HG03139 (cell line): ENCODE measurements around the gene DCLK1.
"Not testable (repeated sequence)": the region's sequence is repeated elsewhere in the genome, so short reads cannot be mapped to it uniquely, and the experiment has no call there.

Experiments used
- ATAC-seq: cut with Tn5 transposase; IDR thresholded peaks from one replicate; pipeline ENCODE4 v1.9.1; 2021; ENCODE audit not compliant: unreplicated experiment

DCLK1 gene

DNA sequence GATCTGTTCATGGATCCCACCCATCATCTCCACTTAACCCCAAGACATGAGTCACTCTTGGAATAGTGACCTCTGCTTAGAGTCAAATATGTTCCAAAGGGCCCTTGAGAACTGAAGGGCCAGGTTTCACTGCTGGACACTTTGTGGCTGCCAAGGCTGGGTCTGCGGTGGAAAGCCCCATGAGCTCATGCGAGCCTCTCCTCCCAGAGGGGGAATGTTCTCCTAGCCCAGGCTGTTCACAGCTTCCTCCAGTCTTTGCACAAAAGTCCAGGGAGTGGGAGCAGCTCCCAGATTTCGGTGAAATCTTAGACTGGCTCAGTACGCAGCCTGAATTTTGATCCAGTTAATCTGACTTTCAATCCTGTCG lies 732 bp upstream of the DCLK1 start:
- ATAC-seq = no peak

DNA sequence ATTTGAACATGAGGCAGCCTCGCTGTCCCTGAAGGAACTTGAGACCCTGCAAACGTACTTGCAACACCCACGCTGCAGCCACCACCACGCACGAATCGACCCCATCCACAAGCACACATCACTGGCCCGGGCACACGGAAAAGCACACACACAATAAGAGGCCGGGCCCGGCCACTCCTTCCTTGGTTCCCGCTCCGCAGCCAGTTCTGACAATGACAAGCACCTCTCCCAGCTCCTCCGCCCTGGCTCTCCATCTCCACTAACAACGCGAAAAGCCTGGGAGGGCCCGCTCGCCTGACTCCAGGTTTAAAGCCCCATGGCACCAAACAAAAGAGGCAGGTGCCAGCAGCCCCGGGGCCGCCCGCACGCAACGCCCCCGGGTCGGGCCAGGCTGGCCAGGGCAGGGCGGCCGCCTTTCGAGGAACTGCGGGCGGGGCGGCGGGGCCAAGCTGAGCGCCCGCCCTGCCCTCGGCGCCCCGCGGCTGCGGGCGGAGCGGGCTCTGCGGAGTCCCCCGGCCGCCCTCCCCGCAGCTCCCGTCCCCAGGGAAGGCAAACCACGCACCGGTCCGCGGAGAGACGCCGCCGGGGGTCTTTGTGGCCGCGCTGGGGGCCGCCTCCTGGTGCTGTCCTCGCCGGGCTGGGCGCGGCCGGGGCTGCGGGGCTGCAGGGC lies 495 bp downstream of the DCLK1 start:
- ATAC-seq = no peak

DNA sequence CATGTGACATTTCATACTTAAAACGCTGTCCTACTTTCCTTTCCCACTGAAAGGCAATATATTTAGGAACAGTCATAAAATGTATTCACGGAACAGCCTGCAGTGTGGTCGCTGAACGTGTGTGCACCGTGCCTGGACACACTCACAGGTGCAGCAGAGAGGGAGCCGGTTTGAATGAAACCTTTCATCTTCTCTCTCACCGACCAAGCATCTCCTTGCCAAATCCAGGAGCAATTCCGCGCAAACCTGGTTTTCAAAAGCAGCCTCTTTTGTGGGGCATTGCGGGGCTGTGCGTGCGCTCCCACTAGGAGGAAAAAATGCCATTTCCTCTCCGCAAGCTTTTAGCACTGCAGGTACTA lies 1.0 kb downstream of the DCLK1 start:
- no peak for ATAC-seq

DNA sequence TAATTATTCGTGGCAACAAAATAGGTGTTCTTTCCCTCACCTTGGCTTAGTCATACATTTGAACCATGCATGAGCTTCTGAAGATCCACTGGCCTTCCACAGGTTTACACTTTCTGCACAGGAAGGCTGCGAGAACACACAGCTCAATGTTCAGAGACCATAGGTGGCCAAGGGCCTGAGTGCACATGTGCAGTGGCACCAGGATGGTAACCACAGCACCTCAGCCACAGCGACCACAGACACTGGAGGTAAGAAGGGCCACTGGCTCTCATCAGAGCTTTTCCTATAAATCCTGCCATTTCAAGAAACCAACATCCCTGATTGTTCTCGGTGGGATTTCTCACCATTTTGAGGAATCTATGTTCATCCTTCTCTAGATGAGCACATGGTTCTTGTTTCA lies 1.6 kb downstream of the DCLK1 start:
- ATAC-seq = no peak

DNA sequence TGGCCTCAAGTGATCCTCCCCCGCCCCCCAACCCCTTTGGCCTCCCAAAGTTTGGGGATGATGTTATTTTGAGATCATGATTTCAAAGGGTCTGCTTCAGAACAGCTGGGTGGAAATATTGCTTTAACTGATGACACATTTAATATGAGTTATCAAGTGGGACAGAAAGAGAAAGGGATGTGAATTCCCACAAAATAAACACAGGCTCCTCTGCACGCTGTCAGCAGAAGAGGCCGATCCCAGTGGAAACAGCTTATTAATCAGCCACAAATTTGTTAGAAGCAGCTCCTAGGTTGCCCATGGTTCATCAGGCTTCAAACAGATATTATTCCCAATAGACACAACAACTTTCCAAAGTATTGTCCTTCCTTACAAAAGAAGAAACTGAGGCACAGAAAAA lies 4.7 kb downstream of the DCLK1 start:
- ATAC-seq = no peak

DNA sequence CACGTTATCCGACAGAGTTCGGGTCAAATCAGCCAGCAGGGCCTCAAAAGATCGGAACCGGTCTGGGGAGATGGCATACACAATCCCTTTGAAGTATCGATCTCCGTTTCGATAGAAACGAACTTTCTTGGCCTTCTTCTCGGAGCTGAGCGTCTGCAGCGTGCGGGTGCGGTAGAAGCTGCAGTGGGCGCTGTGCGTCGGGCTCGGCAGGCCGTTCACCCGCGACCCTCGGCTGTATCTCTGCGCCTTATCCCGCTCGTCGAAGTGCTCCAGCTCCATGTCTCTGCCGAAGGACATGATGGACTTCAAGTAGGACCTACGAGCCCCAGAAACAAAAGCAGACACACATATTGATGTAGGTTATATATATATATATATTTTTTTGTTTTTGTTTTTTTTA lies 5.3 kb downstream of the DCLK1 start:
- ATAC-seq = no peak

- no peak for ATAC-seq
Observed at GRCh38 chr13:36124236-36124822, 6.9 kb downstream of the DCLK1 start.

DNA sequence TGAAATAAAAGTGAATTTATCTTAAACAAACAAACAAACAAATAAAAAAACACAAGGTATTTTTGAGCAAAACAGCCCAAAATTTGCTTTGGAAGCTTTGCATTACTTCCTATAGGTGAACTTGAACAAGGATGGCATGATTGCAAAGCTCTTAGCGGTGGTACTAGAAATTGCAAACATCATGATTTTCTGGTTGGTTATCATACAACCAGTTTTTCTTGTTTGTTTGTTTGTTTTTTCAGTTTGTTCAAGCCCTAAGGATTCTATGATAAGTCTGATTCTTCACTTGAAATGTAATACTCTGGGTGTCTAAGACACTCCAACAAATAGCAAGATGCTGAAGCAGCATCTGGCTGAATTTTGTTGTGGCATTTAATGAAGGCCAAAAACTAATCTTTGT lies 15.9 kb downstream of the DCLK1 start:
- ATAC-seq = no peak

- ATAC-seq = no peak
Observed at GRCh38 chr13:36114233-36114632, 16.9 kb downstream of the DCLK1 start.

GRCh38 chr13:36108954-36109353 lies 22.2 kb downstream of the DCLK1 start:
- no peak for ATAC-seq

DNA sequence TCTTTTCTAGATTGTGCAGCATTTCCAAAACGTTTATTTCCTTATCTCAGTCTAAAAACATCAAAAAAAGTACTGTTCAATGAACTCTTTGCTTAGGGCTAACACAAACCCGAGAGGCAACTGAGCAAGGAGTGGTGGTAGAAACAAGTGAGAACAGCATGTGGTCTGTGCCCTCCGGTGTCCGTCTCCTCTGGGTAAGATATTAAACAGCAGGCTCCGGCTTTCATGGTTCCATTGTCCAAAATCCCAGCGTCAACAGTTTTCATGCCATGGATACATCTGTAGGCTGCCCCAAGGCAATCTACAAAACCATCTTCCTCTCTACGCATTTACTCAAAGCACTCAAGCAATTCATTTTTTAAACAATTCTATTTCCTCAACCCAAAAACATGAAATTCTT lies 22.8 kb downstream of the DCLK1 start:
- ATAC-seq = no peak

- no peak for ATAC-seq
Observed at GRCh38 chr13:36107521-36107920, 23.7 kb downstream of the DCLK1 start.

- no peak for ATAC-seq
Observed at GRCh38 chr13:36105726-36106125, 25.5 kb downstream of the DCLK1 start.

- ATAC-seq = no peak
Observed at GRCh38 chr13:36102721-36103120, 28.5 kb downstream of the DCLK1 start.

DNA sequence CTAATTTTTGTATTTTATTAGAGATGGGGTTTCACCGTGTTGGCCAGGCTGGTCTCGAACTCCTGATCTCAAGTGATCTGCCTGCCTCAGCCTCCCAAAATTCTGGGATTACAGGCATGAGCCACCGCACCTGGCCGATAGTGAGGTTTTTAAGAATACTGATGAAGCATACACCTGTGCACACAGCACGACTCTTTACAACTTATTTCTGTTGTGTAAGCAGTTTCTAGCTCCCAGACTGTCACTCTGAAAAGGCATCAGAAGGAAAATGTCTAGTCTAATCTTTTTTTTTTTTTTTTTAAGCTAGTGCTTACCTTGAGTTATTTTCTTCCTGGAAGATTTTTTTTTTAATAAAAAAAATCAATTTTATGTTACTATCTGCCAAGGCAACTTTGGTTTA lies 29.3 kb downstream of the DCLK1 start:
- ATAC-seq = not testable (repeated sequence)

DNA sequence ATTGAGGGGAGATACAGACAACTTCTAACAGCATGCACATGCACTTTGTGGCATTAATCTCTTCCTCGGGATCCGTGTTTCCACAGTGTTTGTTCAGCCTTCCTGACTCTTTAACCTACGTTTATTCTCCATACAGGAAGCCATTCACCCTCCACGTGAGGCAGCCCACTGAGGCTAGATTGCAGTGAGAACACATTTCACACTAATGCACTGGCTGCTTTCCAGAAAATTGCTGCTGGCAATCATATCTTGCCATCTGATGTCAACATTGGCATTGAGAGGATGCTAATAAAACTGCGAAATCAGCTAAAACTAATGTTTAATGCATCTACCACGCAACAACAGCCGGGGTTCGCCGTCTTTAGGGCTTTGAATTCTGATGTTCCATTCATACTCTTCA lies 30.0 kb downstream of the DCLK1 start:
- ATAC-seq = no peak

- ATAC-seq = no peak
Observed at GRCh38 chr13:36098080-36098479, 33.1 kb downstream of the DCLK1 start.

DNA sequence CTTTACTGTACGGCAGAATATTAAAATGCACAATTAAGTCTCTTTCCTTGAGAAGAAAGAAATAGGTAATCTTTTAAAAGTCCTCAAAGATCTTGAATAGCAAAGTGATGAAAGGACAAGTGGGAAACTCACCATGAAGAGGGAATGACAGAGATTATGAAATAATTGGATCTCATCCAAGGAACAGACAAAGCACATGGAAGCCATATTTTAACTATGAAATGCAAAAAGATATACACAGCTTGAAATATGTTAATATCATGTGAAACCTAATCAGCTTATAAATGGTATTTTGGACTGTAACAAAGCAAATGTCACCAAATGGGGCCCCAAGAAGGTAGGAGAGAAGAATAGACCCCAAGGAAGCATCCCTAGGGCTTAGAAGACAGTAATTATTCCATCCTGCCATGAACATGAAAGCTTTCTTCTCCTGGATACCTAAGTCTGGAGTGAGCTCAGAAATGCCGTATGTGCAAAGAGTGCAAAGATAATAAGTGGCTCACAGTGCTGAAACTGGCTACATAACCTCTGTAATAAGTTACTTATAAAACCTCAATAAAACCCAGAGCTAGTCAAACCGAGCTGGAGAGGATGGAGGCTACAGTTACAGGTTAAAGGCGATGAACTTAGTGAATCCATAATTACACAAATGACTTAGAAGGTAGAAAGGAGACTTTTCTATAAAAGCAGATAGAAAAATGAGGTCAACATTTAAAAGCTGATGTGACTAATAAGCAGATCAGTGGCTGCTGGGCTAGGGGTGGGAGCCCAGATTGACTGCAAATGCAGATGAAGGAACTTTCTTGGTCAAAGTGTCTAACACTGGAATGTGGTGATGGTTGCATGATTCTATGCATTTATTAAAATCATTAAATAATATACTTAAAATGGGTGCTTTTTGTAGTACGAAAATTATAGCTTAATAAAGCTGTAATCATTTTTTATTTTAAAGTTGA lies 34.4 kb downstream of the DCLK1 start:
- ATAC-seq = no peak

- ATAC-seq = no peak
Observed at GRCh38 chr13:36094478-36094877, 36.7 kb downstream of the DCLK1 start.

DNA sequence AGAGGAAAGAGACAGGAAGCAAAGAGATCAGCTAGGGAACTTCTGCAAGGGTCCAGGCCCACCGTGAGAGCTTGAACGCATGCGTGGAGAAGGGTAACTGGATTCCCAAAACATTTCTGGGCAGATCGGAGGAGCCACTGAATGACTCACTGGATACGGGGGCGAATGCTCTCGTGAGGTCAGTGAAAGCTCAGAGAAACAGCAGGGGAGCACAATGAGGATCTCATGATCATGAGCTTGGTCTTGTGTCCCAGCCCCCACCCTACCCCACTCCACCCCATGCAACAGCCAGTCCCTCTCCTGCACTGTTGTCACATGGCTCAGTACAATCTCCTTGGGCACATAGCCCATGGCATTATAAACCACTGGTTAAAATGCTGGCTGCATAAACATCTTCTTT lies 40.6 kb downstream of the DCLK1 start:
- ATAC-seq = no peak

DNA sequence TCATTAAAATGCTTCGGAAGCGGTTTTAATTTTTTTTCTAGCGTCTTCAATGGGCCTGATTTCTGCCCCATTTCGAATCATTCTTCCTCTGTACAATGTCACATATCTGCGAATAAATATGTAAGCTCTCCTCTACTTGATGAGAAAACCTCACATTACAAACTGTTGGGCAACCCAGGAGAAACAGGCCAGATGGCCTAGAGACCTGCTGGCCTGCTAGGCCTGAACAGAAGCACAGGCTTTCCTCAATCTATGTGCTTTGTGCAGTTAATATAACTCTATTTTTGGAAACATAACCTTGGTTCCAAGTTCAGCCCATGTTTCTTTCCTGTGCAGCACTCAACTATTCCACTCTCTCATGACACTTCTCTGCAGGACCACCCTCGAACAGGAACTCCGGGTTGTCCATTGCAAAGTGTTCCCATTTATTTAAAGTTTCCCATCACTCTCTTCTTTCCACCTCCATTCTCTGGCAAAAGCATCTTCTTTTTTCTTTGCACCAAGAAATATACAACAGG lies 42.0 kb downstream of the DCLK1 start:
- ATAC-seq = no peak

GRCh38 chr13:36088463-36088862 lies 42.7 kb downstream of the DCLK1 start:
- ATAC-seq = no peak
